SU-DHL-6 (cell line): ENCODE measurements around the gene CAPN5.

Experiments
- H2AFZ ChIP-seq: fragments of 200-600 bp; sonication (generic); 2 replicates; pipeline ENCODE4 v1.6.1; 2014; ENCODE audit warnings: low read depth, mild to moderate bottlenecking, moderate library complexity, mixed read lengths, antibody characterized with exemption, low read length; ENCODE audit not compliant: severe bottlenecking
- H3F3A ChIP-seq: fragments of 200-600 bp; shearing (Covaris generic); 2 replicates; pipeline ENCODE4 v1.6.0; 2016; ENCODE audit warnings: antibody characterized with exemption, mild to moderate bottlenecking; ENCODE audit not compliant: insufficient read depth
- H3K27ac ChIP-seq: fragments of 200-600 bp; sonication (generic); 2 replicates; pipeline ENCODE4 v1.5.1; 2016; ENCODE audit warnings: low read depth, mild to moderate bottlenecking, low read length, moderate library complexity, mixed read lengths
- H3K27me3 ChIP-seq: fragments of 200-600 bp; sonication (generic), shearing (Covaris generic); 2 replicates; pipeline ENCODE4 v1.6.0; 2014; ENCODE audit warnings: mild to moderate bottlenecking, low read length
- H3K36me3 ChIP-seq: fragments of 200-600 bp; sonication (generic); 2 replicates; pipeline ENCODE4 v1.6.1; 2014; ENCODE audit warnings: mild to moderate bottlenecking, low read length, mixed read lengths
- H3K4me2 ChIP-seq: fragments of 300-600, 200-600 bp; shearing (Covaris generic), sonication (generic); 2 replicates; pipeline ENCODE4 v1.6.0; 2014; ENCODE audit warnings: low read length, low read depth, mild to moderate bottlenecking; ENCODE audit not compliant: poor library complexity, severe bottlenecking
- H3K4me3 ChIP-seq: fragments of 200-600 bp; sonication (generic); 2 replicates; pipeline ENCODE4 v1.5.1; 2014; ENCODE audit warnings: antibody characterized with exemption, low read length, mild to moderate bottlenecking, mixed read lengths; ENCODE audit not compliant: insufficient read depth, poor library complexity, severe bottlenecking
- H3K79me2 ChIP-seq: fragments of 200-600 bp; sonication (generic); 2 replicates; pipeline ENCODE4 v1.6.1; 2014; ENCODE audit warnings: mild to moderate bottlenecking, low read length, moderate library complexity; ENCODE audit not compliant: insufficient read depth
- H3K9ac ChIP-seq: fragments of 200-600 bp; sonication (generic); 2 replicates; pipeline ENCODE4 v1.7.0; 2014; ENCODE audit warnings: mild to moderate bottlenecking, low read length
- H3K9me2 ChIP-seq: fragments of 200-600 bp; sonication (generic); replicated peaks from 2 replicates; pipeline ENCODE4 v1.6.1; 2014; ENCODE audit warnings: low read length; ENCODE audit not compliant: insufficient read depth
- H3K9me3 ChIP-seq: fragments of 200-600 bp; sonication (generic); 2 replicates; pipeline ENCODE4 v1.6.1; 2014; ENCODE audit warnings: low read length, mixed read lengths; ENCODE audit not compliant: insufficient read depth
- H4K20me1 ChIP-seq: fragments of 200-600 bp; sonication (generic); 2 replicates; pipeline ENCODE4 v1.6.1; 2014; ENCODE audit warnings: low read depth, mild to moderate bottlenecking, antibody characterized with exemption, low read length, moderate library complexity, mixed read lengths
- CTCF ChIP-seq: fragments of 200-600 bp; sonication (generic); IDR thresholded peaks from one replicate; pipeline ENCODE4 v1.5.1; 2017; ENCODE audit warnings: antibody characterized with exemption, mild to moderate bottlenecking, low read length, moderate library complexity; ENCODE audit not compliant: insufficient read depth, poor library complexity, severe bottlenecking
- EZH2phosphoT487 ChIP-seq: fragments of 200-600 bp; sonication (generic), shearing (Covaris generic); conservative IDR thresholded peaks from 2 replicates; pipeline ENCODE4 v1.6.1; 2018; ENCODE audit warnings: mild to moderate bottlenecking, antibody characterized with exemption, low read length, moderate library complexity, mixed read lengths

The CAPN5 gene

GRCh38 chr11:77115181-77115611 is 48.4 kb downstream of the CAPN5 start:
- no peak overlapping the region for H3K4me3 ChIP-seq
- no peaks in the 10 kb centered on the region for H3K9me2 ChIP-seq
- no peaks in the 10 kb centered on the region for H3F3A ChIP-seq
- H3K27me3 ChIP-seq, result no peaks in the 10 kb centered on the region
- H3K9me3 ChIP-seq, result no peaks in the 10 kb centered on the region
- H3K9ac ChIP-seq, result no peak overlapping the region
- H2AFZ ChIP-seq, result no peak overlapping the region
- no peak overlapping the region for H3K4me2 ChIP-seq
- no peaks in the 10 kb centered on the region for H3K36me3 ChIP-seq
- no peak for TF ChIP-seq EZH2phosphoT487
- H3K79me2 ChIP-seq, result no peaks in the 10 kb centered on the region
- H3K27ac ChIP-seq, result no peak overlapping the region
- H4K20me1 ChIP-seq, result no peaks in the 10 kb centered on the region

- H3K4me2 ChIP-seq, result no peak overlapping the region
- no peaks in the 10 kb centered on the region for H3K9me3 ChIP-seq
- H3K9ac ChIP-seq, result no peak overlapping the region
- no peaks in the 10 kb centered on the region for H4K20me1 ChIP-seq
- H3K27me3 ChIP-seq, result no peaks in the 10 kb centered on the region
- no peak overlapping the region for H2AFZ ChIP-seq
- H3K36me3 ChIP-seq, result no peaks in the 10 kb centered on the region
- TF ChIP-seq EZH2phosphoT487 (no peak), CTCF (no peak)
- H3F3A ChIP-seq, result no peaks in the 10 kb centered on the region
- H3K4me3 ChIP-seq, result no peak overlapping the region
- H3K79me2 ChIP-seq, result no peaks in the 10 kb centered on the region
- H3K27ac ChIP-seq, result no peak overlapping the region
- H3K9me2 ChIP-seq, result no peaks in the 10 kb centered on the region
Measured at GRCh38 chr11:77115956-77116355, 49.2 kb downstream of the CAPN5 start.

GRCh38 chr11:77117492-77117891 is 50.7 kb downstream of the CAPN5 start:
- H3K4me3 ChIP-seq, result no peak overlapping the region
- H3K9me2 ChIP-seq, result no peaks in the 10 kb centered on the region
- H4K20me1 ChIP-seq, result no peaks in the 10 kb centered on the region
- H2AFZ ChIP-seq, result no peak overlapping the region
- H3F3A ChIP-seq, result no peaks in the 10 kb centered on the region
- H3K9me3 ChIP-seq, result no peaks in the 10 kb centered on the region
- H3K27ac ChIP-seq, result no peak overlapping the region
- no peak overlapping the region for H3K9ac ChIP-seq
- H3K4me2 ChIP-seq, result no peak overlapping the region
- H3K27me3 ChIP-seq, result no peaks in the 10 kb centered on the region
- no peaks in the 10 kb centered on the region for H3K36me3 ChIP-seq
- no peak for TF ChIP-seq CTCF
- no peak for TF ChIP-seq EZH2phosphoT487
- no peaks in the 10 kb centered on the region for H3K79me2 ChIP-seq

GRCh38 chr11:77118086-77118485 is 51.3 kb downstream of the CAPN5 start:
- H3K27ac ChIP-seq, result no peak overlapping the region
- H2AFZ ChIP-seq, result no peak overlapping the region
- no peaks in the 10 kb centered on the region for H3K36me3 ChIP-seq
- TF ChIP-seq EZH2phosphoT487, result no peak
- no peak for TF ChIP-seq CTCF
- H3K9me2 ChIP-seq, result no peaks in the 10 kb centered on the region
- H3K4me2 ChIP-seq, result no peak overlapping the region
- H4K20me1 ChIP-seq, result no peaks in the 10 kb centered on the region
- no peak overlapping the region for H3K9ac ChIP-seq
- H3F3A ChIP-seq, result no peaks in the 10 kb centered on the region
- H3K27me3 ChIP-seq, result no peaks in the 10 kb centered on the region
- no peaks in the 10 kb centered on the region for H3K79me2 ChIP-seq
- H3K9me3 ChIP-seq, result no peaks in the 10 kb centered on the region
- H3K4me3 ChIP-seq, result no peak overlapping the region
